Measurements from ENCODE around the gene MRPL28.
"Not testable (repeated sequence)": the region's sequence is repeated elsewhere in the genome, so short reads cannot be mapped to it uniquely, and the experiment has no call there.

MRPL28 gene

DNA sequence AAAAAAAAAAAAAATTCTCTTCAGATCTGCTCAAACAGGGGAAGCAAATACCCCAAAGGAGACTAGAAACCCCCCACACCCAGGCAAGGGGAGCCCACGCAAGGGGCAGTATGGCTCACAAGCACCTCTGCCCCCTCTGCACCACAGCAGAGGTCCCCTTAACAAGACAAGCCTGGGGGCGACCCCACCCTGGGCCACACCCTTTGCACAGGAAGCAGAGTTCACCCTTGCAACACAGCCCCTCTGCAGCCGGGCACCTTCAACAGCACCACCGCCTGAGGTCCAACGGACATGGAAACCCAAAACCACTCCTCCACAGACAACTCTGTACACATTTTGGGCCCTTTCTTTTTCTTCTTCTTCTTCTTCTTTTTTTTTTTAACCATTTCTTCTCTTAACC is 30.7 kb downstream of the MRPL28 start:
- Mint-ChIP-seq H3K4me1 (ENCODE audit: low read depth) (peaks cover 77% of the 10 kb centered on the region), H3K9me3 (no peaks in the 10 kb centered on the region)

GRCh38 chr16:337975-338575 is 32.3 kb downstream of the MRPL28 start:
- intact Hi-C loops (cut with micrococcal nuclease) = no loop called here
- peak overlapping the region; percentile 69 for H3K27ac Mint-ChIP-seq
- peaks cover 20% of the 10 kb centered on the region for H3K36me3 Mint-ChIP-seq (ENCODE audit: low read depth)
- peak overlapping the region; percentile 53 for H3K4me3 Mint-ChIP-seq
- H3K4me1 Mint-ChIP-seq (ENCODE audit: low read depth) = peaks cover 83% of the 10 kb centered on the region
- no peaks in the 10 kb centered on the region for H3K27me3 Mint-ChIP-seq
- H3K9me3 Mint-ChIP-seq = no peaks in the 10 kb centered on the region

More for the DNA sequence above, 30.7 kb downstream of the MRPL28 start:
- intact Hi-C loops (cut with micrococcal nuclease) = no loop called here
- peaks cover 36% of the 10 kb centered on the region for H3K36me3 Mint-ChIP-seq (ENCODE audit: low read depth)
- no peaks in the 10 kb centered on the region for H3K27me3 Mint-ChIP-seq
- H3K27ac Mint-ChIP-seq = peak overlapping the region; percentile 66
- peak overlapping the region; percentile 58 for H3K4me3 Mint-ChIP-seq

DNA sequence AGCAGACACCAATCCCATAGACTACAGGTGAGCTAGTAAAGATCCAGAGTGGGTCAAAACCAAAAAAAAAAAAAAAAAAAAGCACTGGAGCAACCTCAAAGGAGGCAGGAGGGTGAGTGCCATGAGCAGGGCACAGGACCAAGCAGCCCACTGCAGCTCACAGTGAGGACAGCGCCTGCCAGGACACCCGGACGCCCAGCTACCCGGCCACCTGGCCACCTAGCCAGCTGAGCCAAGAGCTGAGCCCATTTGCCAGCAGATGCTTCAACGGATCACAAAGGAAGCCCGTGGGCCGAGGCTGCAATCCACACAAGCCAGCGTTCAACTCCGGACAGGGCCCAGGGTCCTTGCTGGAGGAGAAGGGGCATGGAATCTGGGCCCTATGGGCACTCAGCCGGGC is 32.9 kb downstream of the MRPL28 start:
- Mint-ChIP-seq H3K4me1 (ENCODE audit: low read depth) (peaks cover 82% of the 10 kb centered on the region), H3K4me3 (peak overlapping the region; percentile 53), H3K9me3 (no peaks in the 10 kb centered on the region), H3K27ac (peak overlapping the region; percentile 69), H3K27me3 (no peaks in the 10 kb centered on the region), H3K36me3 (ENCODE audit: low read depth) (peaks cover 14% of the 10 kb centered on the region)
- intact Hi-C loops (cut with micrococcal nuclease) = no loop called here

- Mint-ChIP-seq H3K36me3 (ENCODE audit: low read depth) (peaks cover 6% of the 10 kb centered on the region), H3K27ac (peak overlapping the region; percentile 78), H3K4me1 (ENCODE audit: low read depth) (peaks cover 86% of the 10 kb centered on the region), H3K27me3 (no peaks in the 10 kb centered on the region), H3K9me3 (no peaks in the 10 kb centered on the region), H3K4me3 (peak overlapping the region; percentile 58)
- intact Hi-C loops (cut with micrococcal nuclease) = no loop called here
Measured at GRCh38 chr16:336269-336668, 34.1 kb downstream of the MRPL28 start.

GRCh38 chr16:334861-335632 is 35.3 kb downstream of the MRPL28 start:
- H3K27me3 Mint-ChIP-seq; H3K9me3 Mint-ChIP-seq; H3K4me3 Mint-ChIP-seq; intact Hi-C loops (cut with micrococcal nuclease): not testable (repeated sequence)
- Mint-ChIP-seq H3K4me1 (ENCODE audit: low read depth) (peaks cover 89% of the 10 kb centered on the region), H3K27ac (peak overlapping the region; percentile 78), H3K36me3 (ENCODE audit: low read depth) (peaks cover 12% of the 10 kb centered on the region)

DNA sequence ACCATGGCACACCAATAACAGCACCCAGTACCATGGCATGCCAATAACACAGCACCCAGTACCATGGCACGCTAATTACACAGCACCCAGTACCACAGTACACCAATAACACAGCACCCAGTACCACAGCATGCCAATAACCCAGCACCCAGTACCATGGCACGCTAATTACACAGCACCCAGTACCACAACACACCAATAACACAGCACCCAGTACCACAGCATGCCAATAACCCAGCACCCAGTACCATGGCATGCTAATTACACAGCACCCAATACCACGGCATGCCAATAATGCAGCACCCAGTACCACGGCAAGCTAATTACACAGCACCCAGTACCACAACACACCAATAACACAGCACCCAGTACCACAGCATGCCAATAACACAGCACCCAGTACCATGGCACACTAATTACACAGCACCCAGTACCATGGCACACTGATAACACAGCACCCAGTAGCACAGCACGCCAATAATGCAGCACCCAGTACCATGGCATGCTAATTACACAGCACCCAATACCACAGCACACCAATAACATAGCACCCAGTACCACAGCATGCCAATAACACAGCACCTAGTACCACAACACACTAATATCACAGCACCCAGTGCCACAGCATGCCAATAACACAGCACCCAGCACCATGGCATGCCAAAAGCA is 36.0 kb downstream of the MRPL28 start:
- H3K27me3 Mint-ChIP-seq; intact Hi-C loops (cut with micrococcal nuclease); H3K4me3 Mint-ChIP-seq; H3K9me3 Mint-ChIP-seq; H3K27ac Mint-ChIP-seq: not testable (repeated sequence)
- H3K4me1 Mint-ChIP-seq (ENCODE audit: low read depth) = peaks cover 83% of the 10 kb centered on the region
- peaks cover 15% of the 10 kb centered on the region for H3K36me3 Mint-ChIP-seq (ENCODE audit: low read depth)

- Mint-ChIP-seq H3K9me3 (no peaks in the 10 kb centered on the region), H3K36me3 (ENCODE audit: low read depth) (peaks cover 15% of the 10 kb centered on the region), H3K27ac (no peak overlapping the region), H3K4me1 (ENCODE audit: low read depth) (peaks cover 85% of the 10 kb centered on the region), H3K27me3 (no peaks in the 10 kb centered on the region), H3K4me3 (no peak overlapping the region)
- intact Hi-C loops (cut with micrococcal nuclease) = no loop called here
Measured at GRCh38 chr16:333406-334094, 36.8 kb downstream of the MRPL28 start.

- H3K4me3 Mint-ChIP-seq; intact Hi-C loops (cut with micrococcal nuclease); H3K9me3 Mint-ChIP-seq; H3K27me3 Mint-ChIP-seq: not testable (repeated sequence)
- peaks cover 15% of the 10 kb centered on the region for H3K36me3 Mint-ChIP-seq (ENCODE audit: low read depth)
- peaks cover 75% of the 10 kb centered on the region for H3K4me1 Mint-ChIP-seq (ENCODE audit: low read depth)
- peak overlapping the region; percentile 14 for H3K27ac Mint-ChIP-seq
Measured at GRCh38 chr16:331181-331814, 39.0 kb downstream of the MRPL28 start.

DNA sequence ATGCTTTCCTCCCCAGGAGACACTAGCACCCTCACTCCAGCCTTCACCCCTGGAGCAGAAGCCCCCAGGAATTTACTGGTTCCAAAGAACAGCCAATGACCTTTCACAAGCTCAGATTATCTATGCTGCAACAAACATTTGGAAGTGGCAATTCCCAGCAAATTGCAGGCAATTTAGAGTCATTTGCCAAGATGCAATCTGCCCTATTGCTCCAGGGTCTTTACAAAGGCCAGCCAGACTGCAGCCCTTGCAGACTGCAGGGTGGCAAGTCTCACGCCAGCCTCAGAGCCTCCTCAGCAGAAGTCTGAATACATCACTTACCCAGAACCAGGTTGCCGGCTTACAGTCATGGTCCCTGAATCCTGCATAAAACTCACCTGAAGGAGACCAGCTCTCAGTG is 39.6 kb downstream of the MRPL28 start:
- Mint-ChIP-seq H3K27me3 (no peaks in the 10 kb centered on the region), H3K4me1 (ENCODE audit: low read depth) (peaks cover 72% of the 10 kb centered on the region), H3K4me3 (no peak overlapping the region), H3K27ac (no peak overlapping the region), H3K36me3 (ENCODE audit: low read depth) (peaks cover 15% of the 10 kb centered on the region), H3K9me3 (no peaks in the 10 kb centered on the region)
- intact Hi-C loops (cut with micrococcal nuclease) = no loop called here

GRCh38 chr16:325375-326145 is 44.8 kb downstream of the MRPL28 start:
- Mint-ChIP-seq H3K27me3 (no peaks in the 10 kb centered on the region), H3K4me1 (ENCODE audit: low read depth) (peaks cover 56% of the 10 kb centered on the region), H3K27ac (peak overlapping the region; percentile 79), H3K36me3 (ENCODE audit: low read depth) (peaks cover 48% of the 10 kb centered on the region), H3K9me3 (no peaks in the 10 kb centered on the region), H3K4me3 (peak overlapping the region; percentile 76)
- intact Hi-C loops (cut with micrococcal nuclease) = no loop called here

- peak overlapping the region; percentile 79 for H3K27ac Mint-ChIP-seq
- H3K4me1 Mint-ChIP-seq (ENCODE audit: low read depth) = peaks cover 54% of the 10 kb centered on the region
- peak overlapping the region; percentile 76 for H3K4me3 Mint-ChIP-seq
- intact Hi-C loops (cut with micrococcal nuclease) = no loop called here
- peaks cover 47% of the 10 kb centered on the region for H3K36me3 Mint-ChIP-seq (ENCODE audit: low read depth)
- H3K27me3 Mint-ChIP-seq = no peaks in the 10 kb centered on the region
- no peaks in the 10 kb centered on the region for H3K9me3 Mint-ChIP-seq
Measured at GRCh38 chr16:324451-325334, 45.6 kb downstream of the MRPL28 start.

DNA sequence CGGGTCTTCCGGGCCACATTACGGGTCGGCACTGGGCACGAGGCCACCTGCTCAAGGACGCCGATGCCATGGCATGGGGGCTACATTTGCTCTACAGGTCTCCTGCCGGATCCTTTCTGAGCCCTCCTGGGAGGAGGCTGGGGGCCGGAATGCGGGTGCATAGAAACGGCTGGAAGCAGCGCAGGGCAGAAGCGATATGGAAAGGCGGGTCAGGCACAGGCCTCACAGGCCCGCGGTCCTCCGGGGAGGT is 46.2 kb downstream of the MRPL28 start:
- Mint-ChIP-seq H3K27me3 (no peaks in the 10 kb centered on the region), H3K36me3 (ENCODE audit: low read depth) (peaks cover 53% of the 10 kb centered on the region), H3K27ac (peak overlapping the region; percentile 79), H3K4me1 (ENCODE audit: low read depth) (peaks cover 53% of the 10 kb centered on the region), H3K9me3 (no peaks in the 10 kb centered on the region), H3K4me3 (peak overlapping the region; percentile 76)
- intact Hi-C loops (cut with micrococcal nuclease) = no loop called here

Measured in dendritic cell treated with granulocyte-macrophage colony-stimulating factor and Interleukin-4, amounts not matched to agents 40 ng/mL and 50 ng/mL, for 4 days (primary cell).